OCI-LY7 (cell line): ENCODE measurements around the gene CDK11B.
"Not testable (repeated sequence)": the region's sequence is repeated elsewhere in the genome, so short reads cannot be mapped to it uniquely, and the experiment has no call there.

Experiments
- CTCF ChIP-seq: fragments of 200-600 bp; sonication (generic); conservative IDR thresholded peaks from 2 replicates; pipeline ENCODE4 v1.5.1; 2014; ENCODE audit warnings: mild to moderate bottlenecking, antibody characterized with exemption, low read length, moderate library complexity, mixed read lengths
- EZH2phosphoT487 ChIP-seq: fragments of 200-600 bp; sonication (generic); IDR thresholded peaks from 2 replicates; pipeline ENCODE4 v1.6.1; 2018; ENCODE audit warnings: low read depth, borderline replicate concordance, mild to moderate bottlenecking, mixed run types, antibody characterized with exemption, low read length, moderate library complexity, mixed read lengths

GRCh38 chr1:1692324-1692713 is 33.5 kb upstream of the CDK11B start:
- TF ChIP-seq CTCF, EZH2phosphoT487: not testable (repeated sequence)
